ENCODE results near the gene C19orf53. TPM values are rescaled to one million over a fixed set of nuclear protein-coding genes. Genes with fewer than 3 reads are reported as not detected.
"Not testable (repeated sequence)": the region's sequence is repeated elsewhere in the genome, so short reads cannot be mapped to it uniquely, and the experiment has no call there.

C19orf53 gene
- total and polyA plus RNA-seq, 5 donors from 2014 or later = 61.2 to 244 (median 236) TPM

DNA sequence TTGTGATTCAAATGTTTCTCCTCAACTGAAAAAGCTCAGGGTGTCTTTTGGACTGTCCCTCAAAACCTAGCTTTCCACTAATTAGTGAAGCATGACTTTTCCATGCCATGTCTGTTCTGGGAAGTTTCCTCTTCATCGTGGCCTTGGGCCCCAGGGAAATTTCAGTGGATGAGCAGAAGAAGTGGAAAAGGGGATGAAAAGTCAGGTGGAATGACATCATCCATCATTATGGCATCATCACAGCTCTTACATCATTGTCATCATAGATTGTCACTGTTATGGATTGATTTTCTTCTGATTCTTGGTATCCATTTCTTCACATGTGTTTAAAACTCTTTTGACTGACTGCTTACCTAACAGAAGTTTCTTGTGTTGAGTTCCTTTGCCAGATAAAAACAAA is 36.2 kb upstream of the C19orf53 start:
- peaks cover 0 to 2% (median 0%) of the 10 kb centered on the region in 4 donors for H3K4me1 Mint-ChIP-seq
- no peaks in the 10 kb centered on the region for H3K27me3 ChIP-seq (ENCODE audit: control insufficient read depth, insufficient read depth, low read length)
- no peak overlapping the region for H3K27ac ChIP-seq (ENCODE audit: insufficient read depth, low read length, poor library complexity, severe bottlenecking)
- H3K4me1 ChIP-seq (ENCODE audit: control insufficient read depth, insufficient read depth, low read length, poor library complexity, severe bottlenecking) = no peaks in the 10 kb centered on the region
- H3K36me3 ChIP-seq (ENCODE audit: control insufficient read depth, insufficient read depth, low read length) = no peaks in the 10 kb centered on the region
- no peak overlapping the region for H3K4me3 Mint-ChIP-seq
- no peaks in the 10 kb centered on the region for H3K9me3 ChIP-seq (ENCODE audit: control insufficient read depth in 2 of 2, low read length in 2 of 2)
- H3K27me3 Mint-ChIP-seq = no peaks in the 10 kb centered on the region
- H3K27ac Mint-ChIP-seq = no peak overlapping the region
- no peaks in the 10 kb centered on the region for H3K9me3 Mint-ChIP-seq
- DNase-seq (no peak), ATAC-seq (ENCODE audit: low read depth in 2 of 2) (no peak)
- no peak overlapping the region for H3K4me3 ChIP-seq (ENCODE audit: low read depth, low read length)
- peaks cover 5% of the 10 kb centered on the region for H3K36me3 Mint-ChIP-seq

GRCh38 chr19:13741893-13742292 is 32.4 kb upstream of the C19orf53 start:
- no peaks in the 10 kb centered on the region for H3K9me3 ChIP-seq (ENCODE audit: control insufficient read depth in 2 of 2, low read length in 2 of 2)
- no peak for ATAC-seq (ENCODE audit: low read depth in 2 of 2)
- no peaks in the 10 kb centered on the region for H3K36me3 ChIP-seq (ENCODE audit: control insufficient read depth, insufficient read depth, low read length)
- H3K4me1 ChIP-seq (ENCODE audit: control insufficient read depth, insufficient read depth, low read length, poor library complexity, severe bottlenecking) = no peaks in the 10 kb centered on the region
- no peaks in the 10 kb centered on the region for H3K9me3 Mint-ChIP-seq
- no peaks in the 10 kb centered on the region for H3K27me3 ChIP-seq (ENCODE audit: control insufficient read depth, insufficient read depth, low read length)
- H3K27ac Mint-ChIP-seq = no peak overlapping the region
- H3K4me1 Mint-ChIP-seq = peaks cover 0 to 6% (median under 1%) of the 10 kb centered on the region in 4 donors
- H3K4me3 Mint-ChIP-seq = no peak overlapping the region
- H3K4me3 ChIP-seq (ENCODE audit: low read depth, low read length) = no peak overlapping the region
- peaks cover 5% of the 10 kb centered on the region for H3K36me3 Mint-ChIP-seq
- no peaks in the 10 kb centered on the region for H3K27me3 Mint-ChIP-seq
- no peak for DNase-seq
- no peak overlapping the region for H3K27ac ChIP-seq (ENCODE audit: insufficient read depth, low read length, poor library complexity, severe bottlenecking)

DNA sequence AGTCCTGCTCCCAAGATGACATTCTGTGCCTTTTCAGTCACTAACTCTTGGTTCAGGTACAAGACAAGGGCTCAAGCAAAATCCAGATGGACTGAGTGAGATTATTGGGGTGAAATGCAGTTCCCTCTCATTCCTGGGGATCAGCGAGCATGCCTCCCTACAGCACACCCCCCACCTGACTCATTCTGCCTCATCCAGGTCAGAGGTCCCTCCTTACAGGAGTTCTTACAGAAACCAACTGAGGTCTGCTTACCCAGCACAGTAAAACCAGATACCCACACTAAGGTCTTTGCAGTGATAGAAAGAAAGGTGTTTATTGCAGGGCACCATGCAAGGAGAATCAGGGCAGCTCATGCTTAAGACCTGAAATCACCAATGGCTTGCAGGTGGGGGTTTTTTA is 31.5 kb upstream of the C19orf53 start:
- no peak overlapping the region for H3K4me3 ChIP-seq (ENCODE audit: low read depth, low read length)
- H3K4me3 Mint-ChIP-seq = peak overlapping the region in 1 of 4 donors; percentile 29
- no peaks in the 10 kb centered on the region for H3K27me3 ChIP-seq (ENCODE audit: control insufficient read depth, insufficient read depth, low read length)
- H3K4me1 ChIP-seq (ENCODE audit: control insufficient read depth, insufficient read depth, low read length, poor library complexity, severe bottlenecking) = peaks cover 4% of the 10 kb centered on the region
- no peaks in the 10 kb centered on the region for H3K36me3 ChIP-seq (ENCODE audit: control insufficient read depth, insufficient read depth, low read length)
- no peaks in the 10 kb centered on the region for H3K27me3 Mint-ChIP-seq
- no peaks in the 10 kb centered on the region for H3K9me3 ChIP-seq (ENCODE audit: control insufficient read depth in 2 of 2, low read length in 2 of 2)
- ATAC-seq (ENCODE audit: low read depth in 2 of 2) = no peak
- H3K4me1 Mint-ChIP-seq = peaks cover 0 to 14% (median 5%) of the 10 kb centered on the region in 4 donors
- H3K27ac ChIP-seq (ENCODE audit: insufficient read depth, low read length, poor library complexity, severe bottlenecking) = no peak overlapping the region
- H3K9me3 Mint-ChIP-seq = no peaks in the 10 kb centered on the region
- no peak overlapping the region for H3K27ac Mint-ChIP-seq
- no peak for DNase-seq
- H3K36me3 Mint-ChIP-seq = peaks cover 5% of the 10 kb centered on the region

- ATAC-seq (ENCODE audit: low read depth in 2 of 2) (no peak), DNase-seq (no peak)
- no peaks in the 10 kb centered on the region for H3K27me3 Mint-ChIP-seq
- Histone ChIP-seq H3K4me3 (ENCODE audit: low read depth, low read length) (no peak overlapping the region), H3K4me1 (ENCODE audit: control insufficient read depth, insufficient read depth, low read length, poor library complexity, severe bottlenecking) (peaks cover 13% of the 10 kb centered on the region), H3K27me3 (ENCODE audit: control insufficient read depth, insufficient read depth, low read length) (no peaks in the 10 kb centered on the region), H3K9me3 (ENCODE audit: control insufficient read depth in 2 of 2, low read length in 2 of 2) (no peaks in the 10 kb centered on the region), H3K36me3 (ENCODE audit: control insufficient read depth, insufficient read depth, low read length) (no peaks in the 10 kb centered on the region), H3K27ac (ENCODE audit: insufficient read depth, low read length, poor library complexity, severe bottlenecking) (no peak overlapping the region)
- H3K9me3 Mint-ChIP-seq = no peaks in the 10 kb centered on the region
- peaks cover 5% of the 10 kb centered on the region for H3K36me3 Mint-ChIP-seq
- H3K27ac Mint-ChIP-seq = no peak overlapping the region
- peaks cover 4 to 26% (median 11%) of the 10 kb centered on the region in 4 donors for H3K4me1 Mint-ChIP-seq
- no peak overlapping the region for H3K4me3 Mint-ChIP-seq
Measured at GRCh38 chr19:13744174-13744573, 30.1 kb upstream of the C19orf53 start.

GRCh38 chr19:13747098-13747453 is 27.2 kb upstream of the C19orf53 start:
- H3K9me3 ChIP-seq (ENCODE audit: control insufficient read depth in 2 of 2, low read length in 2 of 2) = no peaks in the 10 kb centered on the region
- H3K27ac ChIP-seq (ENCODE audit: insufficient read depth, low read length, poor library complexity, severe bottlenecking) = peak overlapping the region; percentile 91
- H3K9me3 Mint-ChIP-seq = no peaks in the 10 kb centered on the region
- no peaks in the 10 kb centered on the region for H3K27me3 ChIP-seq (ENCODE audit: control insufficient read depth, insufficient read depth, low read length)
- peaks cover 6% of the 10 kb centered on the region for H3K36me3 ChIP-seq (ENCODE audit: control insufficient read depth, insufficient read depth, low read length)
- peak overlapping the region; percentile 91 to 96 (median 94) for H3K4me3 Mint-ChIP-seq
- H3K4me3 ChIP-seq (ENCODE audit: low read depth, low read length) = peak overlapping the region; percentile 19
- H3K4me1 ChIP-seq (ENCODE audit: control insufficient read depth, insufficient read depth, low read length, poor library complexity, severe bottlenecking) = peaks cover 19% of the 10 kb centered on the region
- ATAC-seq (ENCODE audit: low read depth in 2 of 2) = no peak
- no peak for DNase-seq
- H3K4me1 Mint-ChIP-seq = peaks cover 4 to 42% (median 16%) of the 10 kb centered on the region in 4 donors
- no peaks in the 10 kb centered on the region for H3K27me3 Mint-ChIP-seq
- peaks cover under 1% of the 10 kb centered on the region for H3K36me3 Mint-ChIP-seq
- H3K27ac Mint-ChIP-seq = peak overlapping the region; percentile 83 to 97 (median 93)

DNA sequence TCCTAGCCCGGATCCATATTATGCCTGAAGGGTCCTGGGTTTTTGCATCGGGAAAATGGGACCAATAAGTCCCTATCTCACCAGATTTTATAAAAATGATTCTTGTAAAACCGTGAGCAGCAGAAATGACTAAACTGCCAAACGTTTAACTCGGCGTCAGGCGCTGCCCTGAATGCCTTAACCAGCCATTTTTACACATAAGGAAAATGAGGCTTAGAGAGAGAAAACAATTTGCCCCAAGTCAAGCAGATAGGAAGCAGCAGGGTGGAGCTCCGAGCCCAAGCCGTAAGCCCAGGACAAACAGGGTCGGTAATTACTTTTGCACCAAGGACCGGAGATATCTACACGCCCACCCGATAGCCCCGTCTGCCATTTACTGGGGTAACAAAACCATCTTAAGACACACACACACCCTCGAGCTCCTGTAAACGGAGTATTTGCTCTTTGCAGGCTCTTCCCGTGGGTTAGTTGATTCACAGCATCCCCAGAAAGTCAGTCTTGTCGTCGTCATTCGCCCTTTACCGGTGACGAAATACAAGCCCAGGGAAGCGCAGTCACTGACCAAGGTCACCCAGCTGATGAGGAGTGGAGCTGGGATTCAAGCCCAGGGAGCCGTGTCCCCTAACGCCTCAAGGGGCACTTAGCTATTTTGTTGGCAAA is 26.0 kb upstream of the C19orf53 start:
- H3K4me1 Mint-ChIP-seq = peaks cover 4 to 44% (median 16%) of the 10 kb centered on the region in 4 donors

DNA sequence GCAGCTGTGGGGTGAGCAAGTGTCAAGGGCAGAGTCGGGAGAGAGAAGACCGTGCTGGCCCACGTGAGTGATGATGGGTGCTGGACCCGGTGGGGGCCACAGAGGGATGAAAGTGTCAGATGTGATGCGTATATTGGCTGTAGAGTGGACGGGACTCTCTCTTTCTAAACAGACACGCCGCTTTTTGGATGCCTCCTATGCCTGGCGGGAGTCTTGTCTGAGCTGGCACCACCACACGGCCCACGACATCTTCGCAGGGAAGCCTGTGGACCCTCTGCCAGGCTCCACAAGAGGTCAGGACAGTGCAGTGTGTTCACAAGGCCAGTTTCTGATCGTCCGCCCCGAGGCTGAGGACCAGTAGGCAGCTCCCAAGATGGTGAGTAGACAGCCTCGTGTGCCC is 22.8 kb upstream of the C19orf53 start:
- peak overlapping the region in 1 of 4 donors; percentile 58 for H3K4me3 Mint-ChIP-seq
- Histone ChIP-seq H3K36me3 (ENCODE audit: control insufficient read depth, insufficient read depth, low read length) (peaks cover 38% of the 10 kb centered on the region), H3K27me3 (ENCODE audit: control insufficient read depth, insufficient read depth, low read length) (no peaks in the 10 kb centered on the region), H3K4me3 (ENCODE audit: low read depth, low read length) (no peak overlapping the region), H3K27ac (ENCODE audit: insufficient read depth, low read length, poor library complexity, severe bottlenecking) (no peak overlapping the region), H3K4me1 (ENCODE audit: control insufficient read depth, insufficient read depth, low read length, poor library complexity, severe bottlenecking) (peaks cover 19% of the 10 kb centered on the region), H3K9me3 (ENCODE audit: control insufficient read depth in 2 of 2, low read length in 2 of 2) (no peaks in the 10 kb centered on the region)
- DNase-seq (no peak), ATAC-seq (ENCODE audit: low read depth in 2 of 2) (no peak)
- peak overlapping the region in 1 of 3 donors; percentile 32 for H3K27ac Mint-ChIP-seq
- H3K27me3 Mint-ChIP-seq = no peaks in the 10 kb centered on the region
- H3K36me3 Mint-ChIP-seq = peaks cover 9% of the 10 kb centered on the region
- H3K9me3 Mint-ChIP-seq = no peaks in the 10 kb centered on the region
- peaks cover 4 to 42% (median 16%) of the 10 kb centered on the region in 4 donors for H3K4me1 Mint-ChIP-seq

More for the DNA sequence above, 26.0 kb upstream of the C19orf53 start:
- H3K4me1 ChIP-seq (ENCODE audit: control insufficient read depth, insufficient read depth, low read length, poor library complexity, severe bottlenecking) = peaks cover 19% of the 10 kb centered on the region
- no peaks in the 10 kb centered on the region for H3K36me3 Mint-ChIP-seq
- no peaks in the 10 kb centered on the region for H3K27me3 ChIP-seq (ENCODE audit: control insufficient read depth, insufficient read depth, low read length)
- no peaks in the 10 kb centered on the region for H3K27me3 Mint-ChIP-seq
- peak overlapping the region; percentile 41 to 97 (median 93) for H3K27ac Mint-ChIP-seq
- peak overlapping the region; percentile 91 for H3K27ac ChIP-seq (ENCODE audit: insufficient read depth, low read length, poor library complexity, severe bottlenecking)
- peaks cover 14% of the 10 kb centered on the region for H3K36me3 ChIP-seq (ENCODE audit: control insufficient read depth, insufficient read depth, low read length)
- no peaks in the 10 kb centered on the region for H3K9me3 ChIP-seq (ENCODE audit: control insufficient read depth in 2 of 2, low read length in 2 of 2)
- ATAC-seq (ENCODE audit: low read depth in 2 of 2) = no peak
- peak overlapping the region; percentile 93 for H3K4me3 ChIP-seq (ENCODE audit: low read depth, low read length)
- DNase-seq = peak in 1 of 3 donors; percentile 54
- H3K9me3 Mint-ChIP-seq = no peaks in the 10 kb centered on the region
- peak overlapping the region; percentile 91 to 96 (median 94) for H3K4me3 Mint-ChIP-seq

GRCh38 chr19:13753622-13754021 is 20.6 kb upstream of the C19orf53 start:
- Mint-ChIP-seq H3K36me3 (peaks cover 19% of the 10 kb centered on the region), H3K4me1 (peaks cover 4 to 23% (median 7%) of the 10 kb centered on the region in 4 donors)
- H3K27ac Mint-ChIP-seq = not testable (repeated sequence)

More at GRCh38 chr19:13753622-13754021, 20.6 kb upstream of the C19orf53 start:
- Histone ChIP-seq H3K36me3 (ENCODE audit: control insufficient read depth, insufficient read depth, low read length) (peaks cover 56% of the 10 kb centered on the region), H3K4me1 (ENCODE audit: control insufficient read depth, insufficient read depth, low read length, poor library complexity, severe bottlenecking) (peaks cover 12% of the 10 kb centered on the region)
- not testable (repeated sequence) for H3K4me3 Mint-ChIP-seq; H3K9me3 Mint-ChIP-seq; ATAC-seq (ENCODE audit: low read depth in 2 of 2); H3K4me3 ChIP-seq (ENCODE audit: low read depth, low read length); DNase-seq; H3K27me3 Mint-ChIP-seq; H3K27me3 ChIP-seq (ENCODE audit: control insufficient read depth, insufficient read depth, low read length); H3K9me3 ChIP-seq (ENCODE audit: control insufficient read depth in 2 of 2, low read length in 2 of 2); H3K27ac ChIP-seq (ENCODE audit: insufficient read depth, low read length, poor library complexity, severe bottlenecking)
